Upper lobe of left lung (tissue), 4 donors: ENCODE data around the gene GRIN2A.

Experiments
- POLR2A ChIP-seq, 4 donors: fragments of 450-650 bp; IDR thresholded peaks; one replicate each; pipeline ENCODE4 v1.5.1; 2016 to 2017; ENCODE audit warnings: antibody characterized with exemption in 4 of 4, mild to moderate bottlenecking in 2 of 4
- TF ChIP-seq, protein P1 (sequence below), 6 experiments: fragments of 450-650 bp in 4 of 6; fragments of 200-600 bp in 2 of 6; sonication (generic) in 2 of 6; IDR thresholded peaks; one replicate each; pipeline ENCODE4 v1.5.1; 2016 to 2019; ENCODE audit warnings: antibody characterized with exemption in 6 of 6

DNA sequence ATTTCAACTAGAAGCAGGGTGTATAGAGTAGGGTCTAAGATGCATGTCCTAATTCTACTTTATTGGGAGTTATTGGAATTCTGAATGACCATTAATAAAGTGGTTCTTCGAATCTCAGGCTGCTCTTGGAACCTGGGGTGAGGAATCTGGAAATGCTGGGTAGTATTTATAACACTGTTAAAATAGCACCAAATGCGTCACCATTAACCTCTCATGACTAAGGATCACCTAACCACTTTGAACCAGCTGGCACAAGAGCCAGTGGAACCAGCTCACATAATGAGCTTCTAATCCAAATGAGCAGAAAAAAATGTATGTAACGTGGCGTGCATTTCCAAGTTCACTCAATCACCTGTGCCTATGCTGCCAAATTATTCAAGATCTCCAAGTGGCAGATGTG is 281.7 kb downstream of the GRIN2A start:
- TF ChIP-seq, protein P1, sequence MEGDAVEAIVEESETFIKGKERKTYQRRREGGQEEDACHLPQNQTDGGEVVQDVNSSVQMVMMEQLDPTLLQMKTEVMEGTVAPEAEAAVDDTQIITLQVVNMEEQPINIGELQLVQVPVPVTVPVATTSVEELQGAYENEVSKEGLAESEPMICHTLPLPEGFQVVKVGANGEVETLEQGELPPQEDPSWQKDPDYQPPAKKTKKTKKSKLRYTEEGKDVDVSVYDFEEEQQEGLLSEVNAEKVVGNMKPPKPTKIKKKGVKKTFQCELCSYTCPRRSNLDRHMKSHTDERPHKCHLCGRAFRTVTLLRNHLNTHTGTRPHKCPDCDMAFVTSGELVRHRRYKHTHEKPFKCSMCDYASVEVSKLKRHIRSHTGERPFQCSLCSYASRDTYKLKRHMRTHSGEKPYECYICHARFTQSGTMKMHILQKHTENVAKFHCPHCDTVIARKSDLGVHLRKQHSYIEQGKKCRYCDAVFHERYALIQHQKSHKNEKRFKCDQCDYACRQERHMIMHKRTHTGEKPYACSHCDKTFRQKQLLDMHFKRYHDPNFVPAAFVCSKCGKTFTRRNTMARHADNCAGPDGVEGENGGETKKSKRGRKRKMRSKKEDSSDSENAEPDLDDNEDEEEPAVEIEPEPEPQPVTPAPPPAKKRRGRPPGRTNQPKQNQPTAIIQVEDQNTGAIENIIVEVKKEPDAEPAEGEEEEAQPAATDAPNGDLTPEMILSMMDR (IDR thresholded peaks at IDR 0.05): no peak
- TF ChIP-seq POLR2A (IDR thresholded peaks at IDR 0.05): no peak
